Peyer's patch (tissue), 4 donors: ENCODE data around the gene TNK2. TPM values are rescaled to one million over a fixed set of nuclear protein-coding genes. Genes with fewer than 3 reads are reported as not detected.
A peak's percentile ranks its signal among the peaks of the same experiment; 100 is the strongest.
"Not testable (repeated sequence)": the region's sequence is repeated elsewhere in the genome, so short reads cannot be mapped to it uniquely, and the experiment has no call there.

Source experiments
- DNase-seq, 3 donors: peaks; one replicate each; pipeline ENCODE4 v3.0.0-alpha.2; 2017 to 2019
- H3K27ac ChIP-seq, 4 donors: fragments of 200-600 bp; sonication (generic); one replicate each; pipeline ENCODE4 v1.5.1; 2016 to 2019
- H3K27me3 ChIP-seq, 2 donors: fragments of 200-600 bp; sonication (generic); one replicate each; pipeline ENCODE4 v1.5.1; 2019
- H3K36me3 ChIP-seq, 3 donors: fragments of 200-600 bp; sonication (generic); one replicate each; pipeline ENCODE4 v1.5.1; 2016 to 2019
- H3K4me1 ChIP-seq, 4 donors: fragments of 200-600 bp; sonication (generic); one replicate each; pipeline ENCODE4 v1.5.1; 2016 to 2019
- H3K4me3 ChIP-seq, 4 donors: fragments of 200-600 bp; sonication (generic); 1 replicate in 3 of 4; 2 replicates in 1 of 4; pipeline ENCODE4 v1.5.1; 2016 to 2019; ENCODE audit warnings: mild to moderate bottlenecking in 1 of 4
- H3K9me3 ChIP-seq, 4 donors: fragments of 200-600 bp; sonication (generic); one replicate each; pipeline ENCODE4 v1.5.1; 2016 to 2019; ENCODE audit warnings: mild to moderate bottlenecking in 1 of 4
- CTCF ChIP-seq, 6 experiments: fragments of 450-650 bp in 4 of 6; fragments of 200-600 bp in 2 of 6; sonication (generic) in 1 of 6; IDR thresholded peaks; one replicate each; pipeline ENCODE4 v1.5.1; 2017 to 2019; ENCODE audit warnings: antibody characterized with exemption in 6 of 6, mild to moderate bottlenecking in 3 of 6, moderate library complexity in 1 of 6
- POLR2A ChIP-seq, 2 donors: fragments of 450-650 bp; IDR thresholded peaks; one replicate each; pipeline ENCODE4 v1.5.1; 2017; ENCODE audit warnings: antibody characterized with exemption in 2 of 2, mild to moderate bottlenecking in 2 of 2, moderate library complexity in 2 of 2
- total RNA-seq, 4 donors: library from RNA; depleted of rRNA; stranded (reverse); fragments of >200 nt; gene quantifications; one replicate each; pipeline ENCODE4 v1.1.0, GENCODE V29; 2016

TNK2 gene
- total RNA-seq, 4 donors from 2014 or later, result 18.6 to 149 (median 24.6) TPM

GRCh38 chr3:195903950-195904290 is 4.4 kb downstream of the TNK2 start:
- Histone ChIP-seq H3K27me3 (no peaks in the 10 kb centered on the region), H3K27ac (peak overlapping the region in 1 of 4 donors; percentile 69), H3K9me3 (no peaks in the 10 kb centered on the region), H3K4me3 (no peak overlapping the region), H3K36me3 (no peaks in the 10 kb centered on the region), H3K4me1 (peaks cover 0 to 33% (median 24%) of the 10 kb centered on the region in 4 donors)
- DNase-seq, result peak in 1 of 3 donors; percentile 16
- TF ChIP-seq CTCF (IDR thresholded peaks at IDR 0.05), result no peak
- TF ChIP-seq POLR2A (IDR thresholded peaks at IDR 0.05), result no peak

DNA sequence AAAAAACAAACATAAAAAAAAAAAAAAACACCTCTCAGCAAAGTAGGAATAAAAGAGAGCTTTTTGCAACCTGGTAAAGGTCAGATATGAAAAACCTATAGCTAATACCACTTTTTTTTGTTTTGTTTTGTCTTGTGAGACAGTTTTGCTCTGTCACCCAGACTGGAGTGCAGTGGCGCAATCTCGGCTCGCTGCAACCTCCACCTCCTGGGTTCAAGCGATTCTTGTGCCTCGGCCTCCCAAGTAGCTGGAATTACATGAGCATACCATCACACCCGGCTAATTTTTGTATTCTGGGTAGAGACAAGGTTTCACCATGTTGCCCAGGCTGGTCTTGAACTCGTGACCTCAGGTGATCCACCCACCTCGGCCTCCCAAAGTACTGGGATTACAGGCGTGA is 5.7 kb downstream of the TNK2 start:
- not testable (repeated sequence) for DNase-seq, H3K27me3 ChIP-seq, H3K9me3 ChIP-seq, H3K4me3 ChIP-seq, H3K36me3 ChIP-seq
- Histone ChIP-seq H3K27ac (peak overlapping the region in 1 of 4 donors; percentile 69), H3K4me1 (peaks cover 0 to 24% (median 22%) of the 10 kb centered on the region in 4 donors)

GRCh38 chr3:195901836-195902585 is 6.3 kb downstream of the TNK2 start:
- H3K9me3 ChIP-seq, H3K4me3 ChIP-seq, H3K27me3 ChIP-seq, H3K36me3 ChIP-seq: not testable (repeated sequence)
- Histone ChIP-seq H3K4me1 (peaks cover 0 to 28% (median 17%) of the 10 kb centered on the region in 4 donors), H3K27ac (peak overlapping the region in 1 of 4 donors; percentile 19)
- peak in 1 of 3 donors; percentile 5 for DNase-seq

DNA sequence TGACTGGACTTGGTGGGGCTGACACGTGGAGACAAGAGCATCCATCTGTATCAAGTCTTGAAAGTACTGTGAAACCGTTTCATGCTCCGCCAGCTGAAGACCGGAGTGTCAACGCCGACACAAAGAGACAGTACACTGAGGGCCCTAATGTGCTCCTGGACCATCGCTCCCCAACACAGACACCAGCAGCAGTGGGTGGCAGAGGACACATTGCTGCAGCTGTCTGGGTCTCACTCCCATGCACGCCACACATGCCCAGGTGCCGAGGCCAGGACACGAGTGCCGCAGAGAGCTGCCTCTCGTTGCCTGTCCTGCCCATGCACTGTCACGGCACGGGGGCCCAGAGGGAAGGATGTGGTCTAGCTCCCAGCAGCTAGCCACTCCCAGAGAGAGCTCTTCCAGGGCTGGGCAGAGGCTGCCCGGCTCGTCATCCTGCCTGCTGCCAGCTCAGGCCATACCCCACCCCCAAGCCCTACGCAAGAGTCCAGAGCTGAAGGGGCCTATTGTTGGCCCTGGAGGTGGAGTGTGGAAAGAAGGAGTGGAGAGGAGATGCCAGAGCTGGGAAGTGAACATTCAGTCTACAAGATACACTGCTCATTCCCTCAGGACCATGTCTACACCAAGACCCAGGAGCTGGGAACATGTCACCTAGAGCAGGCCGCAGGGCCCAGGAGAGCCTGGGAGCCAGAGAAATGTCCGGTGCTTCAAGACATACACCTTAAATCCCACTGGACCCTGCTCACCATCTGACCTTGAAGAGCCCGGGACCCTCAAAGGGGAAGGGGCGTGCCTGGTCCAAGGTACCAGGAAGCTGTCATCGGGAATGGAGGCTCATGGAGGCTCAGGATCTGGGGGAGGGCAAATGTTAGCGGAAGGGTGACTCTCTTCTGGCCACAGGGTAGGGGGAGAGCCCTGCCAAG is 7.7 kb downstream of the TNK2 start:
- Histone ChIP-seq H3K27ac (peak overlapping the region in 2 of 4 donors; percentile 21 to 66), H3K9me3 (no peaks in the 10 kb centered on the region), H3K36me3 (no peaks in the 10 kb centered on the region), H3K4me1 (peaks cover 0 to 37% (median 17%) of the 10 kb centered on the region in 4 donors), H3K27me3 (no peaks in the 10 kb centered on the region), H3K4me3 (peak overlapping the region in 1 of 4 donors; percentile 1)
- TF ChIP-seq CTCF (IDR thresholded peaks at IDR 0.05) (no peak), POLR2A (IDR thresholded peaks at IDR 0.05) (no peak)
- peak; percentile 44 to 81 (median 79) for DNase-seq

DNA sequence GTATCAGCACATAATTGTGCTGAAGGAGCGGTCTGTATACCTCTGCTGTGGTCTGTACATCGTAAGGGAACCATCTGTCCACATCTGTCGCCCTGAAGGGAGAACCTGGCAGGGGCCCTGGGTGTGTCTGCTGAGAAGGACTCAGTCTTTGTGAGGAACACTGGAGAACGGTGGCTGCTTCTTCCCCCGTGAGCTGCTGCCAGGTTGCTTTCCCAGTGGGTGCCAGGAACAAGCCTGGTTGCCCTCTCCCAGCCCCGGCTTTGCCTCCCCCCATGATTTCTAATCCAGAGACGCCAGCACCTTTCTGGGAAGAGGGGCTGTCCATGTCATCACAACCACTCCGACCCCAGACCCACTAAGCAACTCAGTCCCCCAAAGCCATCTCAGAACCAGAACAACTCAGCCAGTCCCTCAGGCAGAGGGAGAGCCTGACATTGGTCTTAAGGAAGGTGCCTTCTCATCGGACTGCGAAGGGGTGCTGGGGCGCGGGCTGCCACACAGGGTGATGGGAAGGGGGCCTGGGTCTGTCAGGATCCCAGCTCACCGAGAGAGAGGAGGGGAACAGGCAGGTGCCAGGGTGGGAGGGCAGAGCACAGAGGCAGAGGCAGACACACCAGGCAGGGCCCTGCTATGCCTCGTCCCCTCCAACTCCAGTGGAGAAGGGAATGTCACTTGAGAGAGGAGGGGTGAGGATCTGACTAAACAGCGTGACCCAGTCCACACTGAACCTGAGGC is 8.5 kb downstream of the TNK2 start:
- DNase-seq, result peak in 2 of 3 donors; percentile 40 to 42
- no peak for TF ChIP-seq CTCF (IDR thresholded peaks at IDR 0.05)
- TF ChIP-seq POLR2A (IDR thresholded peaks at IDR 0.05), result no peak

GRCh38 chr3:195897853-195898415 is 10.4 kb downstream of the TNK2 start:
- peaks cover 10 to 38% (median 24%) of the 10 kb centered on the region in 4 donors for H3K4me1 ChIP-seq
- TF ChIP-seq POLR2A (IDR thresholded peaks at IDR 0.05), result no peak
- no peak for TF ChIP-seq CTCF (IDR thresholded peaks at IDR 0.05)

More for the DNA sequence above, 8.5 kb downstream of the TNK2 start:
- H3K27me3 ChIP-seq, result no peaks in the 10 kb centered on the region
- H3K9me3 ChIP-seq, result no peaks in the 10 kb centered on the region
- no peaks in the 10 kb centered on the region for H3K36me3 ChIP-seq
- peaks cover 5 to 38% (median 20%) of the 10 kb centered on the region in 4 donors for H3K4me1 ChIP-seq
- peak overlapping the region in 1 of 4 donors; percentile 1 for H3K4me3 ChIP-seq
- H3K27ac ChIP-seq, result peak overlapping the region in 2 of 4 donors; percentile 21 to 66

More at GRCh38 chr3:195897853-195898415, 10.4 kb downstream of the TNK2 start:
- H3K4me3 ChIP-seq, result no peak overlapping the region
- no peaks in the 10 kb centered on the region for H3K36me3 ChIP-seq
- H3K27me3 ChIP-seq, result no peaks in the 10 kb centered on the region
- H3K27ac ChIP-seq, result no peak overlapping the region
- H3K9me3 ChIP-seq, result no peaks in the 10 kb centered on the region
- no peak for DNase-seq
